Neuron (in vitro differentiated cells): ENCODE measurements around the gene GCA.

Experiments used
- H2AFZ ChIP-seq: one replicate; pipeline ENCODE4 v1.6.1; 2013; ENCODE audit warnings: low read depth, mild to moderate bottlenecking, inconsistent platforms, low read length, moderate library complexity
- H3K27me3 ChIP-seq: one replicate; pipeline ENCODE4 v1.6.1; 2013; ENCODE audit warnings: low read length; ENCODE audit not compliant: insufficient read depth
- H3K36me3 ChIP-seq: one replicate; pipeline ENCODE4 v1.6.1; 2013; ENCODE audit warnings: low read length; ENCODE audit not compliant: insufficient read depth
- H3K4me1 ChIP-seq: one replicate; pipeline ENCODE4 v1.6.1; 2013; ENCODE audit warnings: low read length; ENCODE audit not compliant: insufficient read depth
- H3K4me3 ChIP-seq: 2 replicates; pipeline ENCODE4 v1.5.1; 2013; ENCODE audit warnings: mild to moderate bottlenecking, low read length, moderate library complexity
- H3K9me3 ChIP-seq: one replicate; pipeline ENCODE4 v1.6.1; 2013; ENCODE audit warnings: low read length

Gene GCA

GRCh38 chr2:162400336-162400735, 56.4 kb downstream of the GCA start:
- no peak overlapping the region for H3K4me3 ChIP-seq
- H3K4me1 ChIP-seq, result no peaks in the 10 kb centered on the region
- no peaks in the 10 kb centered on the region for H3K36me3 ChIP-seq
- H2AFZ ChIP-seq, result no peak overlapping the region
- H3K27me3 ChIP-seq, result no peaks in the 10 kb centered on the region
- no peaks in the 10 kb centered on the region for H3K9me3 ChIP-seq

DNA sequence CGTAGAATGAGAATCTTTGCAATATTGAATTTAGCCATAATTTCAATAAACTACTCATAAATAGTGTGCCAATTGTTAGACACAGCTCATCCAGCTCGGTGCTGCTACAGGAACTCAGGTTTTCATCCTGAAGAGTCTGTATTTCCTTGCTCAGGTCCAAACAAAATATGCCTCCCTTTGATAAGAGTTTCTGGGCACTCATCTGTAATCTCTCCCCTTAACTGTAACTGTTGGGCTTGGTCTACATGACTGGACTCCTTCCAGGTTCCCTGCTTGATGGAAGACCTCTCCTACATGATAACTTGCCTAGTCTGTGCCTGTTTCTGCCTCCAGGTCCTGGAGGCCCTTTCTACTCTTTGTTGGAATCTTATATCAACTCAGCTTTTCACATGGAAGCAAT, 57.9 kb downstream of the GCA start:
- no peak overlapping the region for H2AFZ ChIP-seq
- no peaks in the 10 kb centered on the region for H3K4me1 ChIP-seq
- H3K4me3 ChIP-seq, result no peak overlapping the region
- no peaks in the 10 kb centered on the region for H3K36me3 ChIP-seq
- no peaks in the 10 kb centered on the region for H3K27me3 ChIP-seq
- no peaks in the 10 kb centered on the region for H3K9me3 ChIP-seq

- no peaks in the 10 kb centered on the region for H3K27me3 ChIP-seq
- no peak overlapping the region for H2AFZ ChIP-seq
- H3K4me1 ChIP-seq, result no peaks in the 10 kb centered on the region
- H3K4me3 ChIP-seq, result no peak overlapping the region
- H3K36me3 ChIP-seq, result no peaks in the 10 kb centered on the region
- no peaks in the 10 kb centered on the region for H3K9me3 ChIP-seq
Observed at GRCh38 chr2:162403884-162404283, 60.0 kb downstream of the GCA start.
